ENCODE results near the gene FGFR3. TPM values are rescaled to one million over a fixed set of nuclear protein-coding genes. Genes with fewer than 3 reads are reported as not detected.

FGFR3 gene
- total RNA-seq, 1 experiment from 2014 or later = 8.6 TPM

- peak; percentile 18 for DNase-seq (ENCODE audit: low read depth)
- in situ Hi-C loops (cut with HindIII; ENCODE audit: low pct_unique_long_range_greater_than_20kb, low sequenced_read_pairs) = no loop called here
These were observed 26.7 kb upstream of the FGFR3 start for GRCh38 chr4:1766106-1767060.

GRCh38 chr4:1767061-1767769 lies 25.9 kb upstream of the FGFR3 start:
- in situ Hi-C loops (cut with HindIII; ENCODE audit: low pct_unique_long_range_greater_than_20kb, low sequenced_read_pairs) = no loop called here

GRCh38 chr4:1767770-1768366 lies 25.2 kb upstream of the FGFR3 start:
- DNase-seq (ENCODE audit: low read depth) = no peak
- in situ Hi-C loops (cut with HindIII; ENCODE audit: low pct_unique_long_range_greater_than_20kb, low sequenced_read_pairs) = no loop called here

More at GRCh38 chr4:1767061-1767769, 25.9 kb upstream of the FGFR3 start:
- peak; percentile 12 for DNase-seq (ENCODE audit: low read depth)

GRCh38 chr4:1768367-1769034 lies 24.6 kb upstream of the FGFR3 start:
- in situ Hi-C loops (cut with HindIII; ENCODE audit: low pct_unique_long_range_greater_than_20kb, low sequenced_read_pairs) = no loop called here
- no peak for DNase-seq (ENCODE audit: low read depth)

GRCh38 chr4:1769692-1770091 lies 23.4 kb upstream of the FGFR3 start:
- DNase-seq (ENCODE audit: low read depth) = no peak
- in situ Hi-C loops (cut with HindIII; ENCODE audit: low pct_unique_long_range_greater_than_20kb, low sequenced_read_pairs) = no loop called here

- in situ Hi-C loops (cut with HindIII; ENCODE audit: low pct_unique_long_range_greater_than_20kb, low sequenced_read_pairs) = no loop called here
- no peak for DNase-seq (ENCODE audit: low read depth)
These were observed 22.8 kb upstream of the FGFR3 start for GRCh38 chr4:1770245-1770644.

- in situ Hi-C loops (cut with HindIII; ENCODE audit: low pct_unique_long_range_greater_than_20kb, low sequenced_read_pairs) = no loop called here
- DNase-seq (ENCODE audit: low read depth) = no peak
These were observed 22.3 kb upstream of the FGFR3 start for GRCh38 chr4:1770791-1771231.

GRCh38 chr4:1771555-1772305 lies 21.4 kb upstream of the FGFR3 start:
- no peak for DNase-seq (ENCODE audit: low read depth)
- in situ Hi-C loops (cut with HindIII; ENCODE audit: low pct_unique_long_range_greater_than_20kb, low sequenced_read_pairs) = no loop called here

- no peak for DNase-seq (ENCODE audit: low read depth)
- in situ Hi-C loops (cut with HindIII; ENCODE audit: low pct_unique_long_range_greater_than_20kb, low sequenced_read_pairs) = no loop called here
These were observed 20.1 kb upstream of the FGFR3 start for GRCh38 chr4:1772853-1773538.

GRCh38 chr4:1773754-1774153 lies 19.3 kb upstream of the FGFR3 start:
- no peak for DNase-seq (ENCODE audit: low read depth)
- in situ Hi-C loops (cut with HindIII; ENCODE audit: low pct_unique_long_range_greater_than_20kb, low sequenced_read_pairs) = no loop called here

- in situ Hi-C loops (cut with HindIII; ENCODE audit: low pct_unique_long_range_greater_than_20kb, low sequenced_read_pairs) = no loop called here
- peak; percentile 53 for DNase-seq (ENCODE audit: low read depth)
These were observed 17.2 kb upstream of the FGFR3 start for GRCh38 chr4:1775731-1776500.

- DNase-seq (ENCODE audit: low read depth) = no peak
- in situ Hi-C loops (cut with HindIII; ENCODE audit: low pct_unique_long_range_greater_than_20kb, low sequenced_read_pairs) = no loop called here
These were observed 16.5 kb upstream of the FGFR3 start for GRCh38 chr4:1776521-1777161.

GRCh38 chr4:1777822-1778641 lies 15.1 kb upstream of the FGFR3 start:
- in situ Hi-C loops (cut with HindIII; ENCODE audit: low pct_unique_long_range_greater_than_20kb, low sequenced_read_pairs) = no loop called here
- DNase-seq (ENCODE audit: low read depth) = peak; percentile 53

- no peak for DNase-seq (ENCODE audit: low read depth)
- in situ Hi-C loops (cut with HindIII; ENCODE audit: low pct_unique_long_range_greater_than_20kb, low sequenced_read_pairs) = no loop called here
These were observed 14.3 kb upstream of the FGFR3 start for GRCh38 chr4:1778642-1779392.

Measured in Caki2 (cell line).